Uterus (tissue), 2 donors: ENCODE results near the gene CYP8B1.

ENCODE experiments used
- POLR2A ChIP-seq, 2 donors: fragments of 450-650 bp; IDR thresholded peaks; one replicate each; pipeline ENCODE4 v1.6.1; 2016; ENCODE audit warnings: antibody characterized with exemption in 2 of 2, mild to moderate bottlenecking in 1 of 2, moderate library complexity in 1 of 2
- TF ChIP-seq, protein P1 (sequence below), 4 experiments: fragments of 200-600 bp in 2 of 4; fragments of 450-650 bp in 2 of 4; sonication (generic) in 2 of 4; IDR thresholded peaks; one replicate each; pipeline ENCODE4 v1.5.1; 2016 to 2019; ENCODE audit warnings: antibody characterized with exemption in 4 of 4, mild to moderate bottlenecking in 2 of 4, moderate library complexity in 1 of 4

DNA sequence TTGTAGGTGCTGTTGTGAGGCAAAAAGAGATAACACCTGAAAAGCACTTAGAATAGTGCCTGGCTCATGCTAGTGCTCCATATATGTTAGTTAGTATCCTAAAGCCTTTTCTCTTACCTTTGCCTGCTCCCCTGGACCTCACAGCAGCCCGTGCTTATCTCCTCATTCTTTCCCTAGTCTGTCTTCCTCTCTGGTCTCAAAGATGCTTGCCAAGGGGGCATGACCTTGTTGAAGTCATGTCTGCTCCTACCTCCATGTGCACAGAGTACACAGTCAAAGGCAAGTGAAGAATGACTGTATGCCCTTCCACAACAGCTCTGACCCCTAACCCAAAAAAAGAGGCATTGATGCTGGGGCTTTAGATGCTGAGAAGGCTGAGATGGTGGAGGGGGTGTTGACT is 722 bp upstream of the CYP8B1 start:
- TF ChIP-seq, protein P1, sequence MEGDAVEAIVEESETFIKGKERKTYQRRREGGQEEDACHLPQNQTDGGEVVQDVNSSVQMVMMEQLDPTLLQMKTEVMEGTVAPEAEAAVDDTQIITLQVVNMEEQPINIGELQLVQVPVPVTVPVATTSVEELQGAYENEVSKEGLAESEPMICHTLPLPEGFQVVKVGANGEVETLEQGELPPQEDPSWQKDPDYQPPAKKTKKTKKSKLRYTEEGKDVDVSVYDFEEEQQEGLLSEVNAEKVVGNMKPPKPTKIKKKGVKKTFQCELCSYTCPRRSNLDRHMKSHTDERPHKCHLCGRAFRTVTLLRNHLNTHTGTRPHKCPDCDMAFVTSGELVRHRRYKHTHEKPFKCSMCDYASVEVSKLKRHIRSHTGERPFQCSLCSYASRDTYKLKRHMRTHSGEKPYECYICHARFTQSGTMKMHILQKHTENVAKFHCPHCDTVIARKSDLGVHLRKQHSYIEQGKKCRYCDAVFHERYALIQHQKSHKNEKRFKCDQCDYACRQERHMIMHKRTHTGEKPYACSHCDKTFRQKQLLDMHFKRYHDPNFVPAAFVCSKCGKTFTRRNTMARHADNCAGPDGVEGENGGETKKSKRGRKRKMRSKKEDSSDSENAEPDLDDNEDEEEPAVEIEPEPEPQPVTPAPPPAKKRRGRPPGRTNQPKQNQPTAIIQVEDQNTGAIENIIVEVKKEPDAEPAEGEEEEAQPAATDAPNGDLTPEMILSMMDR (IDR thresholded peaks at IDR 0.05) = no peak
- no peak for TF ChIP-seq POLR2A (IDR thresholded peaks at IDR 0.05)
